ENCODE measurements around the gene IQCK.

DNA sequence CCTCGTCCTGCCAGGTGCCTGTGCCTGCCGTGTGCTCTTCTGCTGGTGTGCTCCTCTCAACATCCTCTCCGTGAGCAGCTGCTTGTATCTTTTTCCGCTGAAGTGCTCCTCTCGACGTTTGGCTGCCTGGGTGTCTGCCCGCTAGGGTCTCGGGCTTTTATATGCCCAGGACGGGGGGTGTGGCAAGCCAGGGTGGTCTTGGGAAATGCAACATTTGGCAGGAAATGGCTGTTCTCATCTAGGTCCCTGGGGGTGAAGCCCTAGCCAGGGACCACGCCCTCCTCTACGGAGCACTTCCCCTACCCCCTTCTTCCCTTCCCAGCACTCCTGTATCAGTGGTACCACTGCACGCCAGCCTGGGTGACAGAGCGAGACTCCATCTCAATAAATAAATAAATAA is 49.4 kb downstream of the IQCK start:
- TF ChIP-seq, protein P1, sequence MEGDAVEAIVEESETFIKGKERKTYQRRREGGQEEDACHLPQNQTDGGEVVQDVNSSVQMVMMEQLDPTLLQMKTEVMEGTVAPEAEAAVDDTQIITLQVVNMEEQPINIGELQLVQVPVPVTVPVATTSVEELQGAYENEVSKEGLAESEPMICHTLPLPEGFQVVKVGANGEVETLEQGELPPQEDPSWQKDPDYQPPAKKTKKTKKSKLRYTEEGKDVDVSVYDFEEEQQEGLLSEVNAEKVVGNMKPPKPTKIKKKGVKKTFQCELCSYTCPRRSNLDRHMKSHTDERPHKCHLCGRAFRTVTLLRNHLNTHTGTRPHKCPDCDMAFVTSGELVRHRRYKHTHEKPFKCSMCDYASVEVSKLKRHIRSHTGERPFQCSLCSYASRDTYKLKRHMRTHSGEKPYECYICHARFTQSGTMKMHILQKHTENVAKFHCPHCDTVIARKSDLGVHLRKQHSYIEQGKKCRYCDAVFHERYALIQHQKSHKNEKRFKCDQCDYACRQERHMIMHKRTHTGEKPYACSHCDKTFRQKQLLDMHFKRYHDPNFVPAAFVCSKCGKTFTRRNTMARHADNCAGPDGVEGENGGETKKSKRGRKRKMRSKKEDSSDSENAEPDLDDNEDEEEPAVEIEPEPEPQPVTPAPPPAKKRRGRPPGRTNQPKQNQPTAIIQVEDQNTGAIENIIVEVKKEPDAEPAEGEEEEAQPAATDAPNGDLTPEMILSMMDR (IDR thresholded peaks at IDR 0.05), result no peak
- no peak for TF ChIP-seq POLR2A (IDR thresholded peaks at IDR 0.05)
- TF ChIP-seq POLR2AphosphoS5 (IDR thresholded peaks at IDR 0.05), result no peak

Data from breast epithelium (tissue), 3 donors.